ENCODE results near the gene IL23R. TPM values are rescaled to one million over a fixed set of nuclear protein-coding genes. Genes with fewer than 3 reads are reported as not detected.
A peak's percentile ranks its signal among the peaks of the same experiment; 100 is the strongest.

Gene IL23R
- total RNA-seq, 2 experiments from 2014 or later, result 0.08 to 0.14 TPM

DNA sequence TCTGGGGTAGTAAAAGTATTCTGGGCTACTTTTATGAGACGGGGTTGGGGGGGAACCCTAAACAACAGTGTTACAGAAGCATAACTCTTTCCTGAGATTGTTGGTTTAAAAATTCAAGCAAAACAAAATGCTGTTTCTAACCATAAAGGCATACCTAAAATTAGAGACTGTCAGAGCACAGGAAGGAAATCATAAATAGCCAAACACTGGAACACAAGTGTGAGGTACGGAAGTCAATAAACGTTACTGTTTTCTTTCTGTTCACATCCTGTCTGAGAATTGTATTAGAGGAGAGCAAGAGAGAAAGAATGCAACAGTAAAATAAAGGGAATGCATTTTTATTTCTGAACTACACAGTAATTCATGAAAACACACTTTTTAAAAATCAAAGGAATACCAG is 98.6 kb downstream of the IL23R start:
- peak overlapping the region; percentile 3 for H3K4me3 Mint-ChIP-seq
- Histone ChIP-seq H3K36me3 (ENCODE audit: insufficient read depth, low read length) (no peaks in the 10 kb centered on the region), H3K9me3 (ENCODE audit: control insufficient read depth in 1 of 2, insufficient read depth in 1 of 2, low read length in 2 of 2) (no peaks in the 10 kb centered on the region), H3K27me3 (ENCODE audit: control insufficient read depth in 1 of 2, insufficient read depth in 2 of 2, low read length in 2 of 2) (no peaks in the 10 kb centered on the region), H3K4me3 (ENCODE audit: low read length) (no peak overlapping the region), H3K4me1 (ENCODE audit: insufficient read depth, low read length) (peaks cover 8% of the 10 kb centered on the region), H3K27ac (ENCODE audit: low read depth in 1 of 2, low read length in 2 of 2) (no peak overlapping the region)
- H3K4me1 Mint-ChIP-seq (ENCODE audit: low read depth), result peaks cover 29% of the 10 kb centered on the region
- TF ChIP-seq, protein P1, sequence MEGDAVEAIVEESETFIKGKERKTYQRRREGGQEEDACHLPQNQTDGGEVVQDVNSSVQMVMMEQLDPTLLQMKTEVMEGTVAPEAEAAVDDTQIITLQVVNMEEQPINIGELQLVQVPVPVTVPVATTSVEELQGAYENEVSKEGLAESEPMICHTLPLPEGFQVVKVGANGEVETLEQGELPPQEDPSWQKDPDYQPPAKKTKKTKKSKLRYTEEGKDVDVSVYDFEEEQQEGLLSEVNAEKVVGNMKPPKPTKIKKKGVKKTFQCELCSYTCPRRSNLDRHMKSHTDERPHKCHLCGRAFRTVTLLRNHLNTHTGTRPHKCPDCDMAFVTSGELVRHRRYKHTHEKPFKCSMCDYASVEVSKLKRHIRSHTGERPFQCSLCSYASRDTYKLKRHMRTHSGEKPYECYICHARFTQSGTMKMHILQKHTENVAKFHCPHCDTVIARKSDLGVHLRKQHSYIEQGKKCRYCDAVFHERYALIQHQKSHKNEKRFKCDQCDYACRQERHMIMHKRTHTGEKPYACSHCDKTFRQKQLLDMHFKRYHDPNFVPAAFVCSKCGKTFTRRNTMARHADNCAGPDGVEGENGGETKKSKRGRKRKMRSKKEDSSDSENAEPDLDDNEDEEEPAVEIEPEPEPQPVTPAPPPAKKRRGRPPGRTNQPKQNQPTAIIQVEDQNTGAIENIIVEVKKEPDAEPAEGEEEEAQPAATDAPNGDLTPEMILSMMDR (IDR thresholded peaks at IDR 0.05), result no peak
- H3K9me3 Mint-ChIP-seq, result no peaks in the 10 kb centered on the region
- DNase-seq (peak in 2 of 14 experiments; percentile 4 to 46), ATAC-seq (ENCODE audit: poor library complexity) (no peak)
- intact Hi-C loops (cut with DNase I, micrococcal nuclease), result no loop called here
- no peaks in the 10 kb centered on the region for H3K27me3 Mint-ChIP-seq
- no peak overlapping the region for H3K27ac Mint-ChIP-seq
- CTCF ChIA-PET, result no interaction called here
- POLR2A ChIA-PET, result no interaction called here
- H3K36me3 Mint-ChIP-seq (ENCODE audit: low read depth), result no peaks in the 10 kb centered on the region

DNA sequence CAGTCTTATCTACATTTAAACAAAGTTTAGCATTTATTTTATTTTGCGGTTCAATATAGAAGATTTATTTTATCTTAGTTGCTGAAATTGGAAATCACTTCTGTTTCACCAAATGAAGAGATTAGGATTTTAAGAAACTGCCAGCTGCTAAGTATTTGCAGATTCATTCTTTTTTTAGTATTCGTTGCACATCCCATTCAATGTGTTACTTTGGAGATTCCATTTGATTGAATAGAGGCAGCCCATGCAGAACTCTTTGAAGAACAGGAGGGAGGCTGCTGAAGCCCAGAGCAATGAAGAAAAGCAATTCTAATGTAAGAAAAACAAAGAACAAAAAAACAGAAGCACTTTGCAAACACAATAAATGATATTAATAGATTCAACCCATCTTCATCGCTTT is 102.8 kb downstream of the IL23R start:
- Histone ChIP-seq H3K4me1 (ENCODE audit: insufficient read depth, low read length) (no peaks in the 10 kb centered on the region), H3K9me3 (ENCODE audit: control insufficient read depth in 1 of 2, insufficient read depth in 1 of 2, low read length in 2 of 2) (peaks cover 0 to 7% of the 10 kb centered on the region in 2 experiments), H3K36me3 (ENCODE audit: insufficient read depth, low read length) (no peaks in the 10 kb centered on the region), H3K27me3 (ENCODE audit: control insufficient read depth in 1 of 2, insufficient read depth in 2 of 2, low read length in 2 of 2) (no peaks in the 10 kb centered on the region), H3K4me3 (ENCODE audit: low read length) (no peak overlapping the region), H3K27ac (ENCODE audit: low read depth in 1 of 2, low read length in 2 of 2) (no peak overlapping the region)
- no peaks in the 10 kb centered on the region for H3K36me3 Mint-ChIP-seq (ENCODE audit: low read depth)
- ATAC-seq (ENCODE audit: poor library complexity), result no peak
- no peaks in the 10 kb centered on the region for H3K9me3 Mint-ChIP-seq
- CTCF ChIA-PET, result no interaction called here
- POLR2A ChIA-PET, result no interaction called here
- H3K27me3 Mint-ChIP-seq, result no peaks in the 10 kb centered on the region
- TF ChIP-seq, protein P1 (IDR thresholded peaks at IDR 0.05), result no peak
- H3K4me1 Mint-ChIP-seq (ENCODE audit: low read depth), result peaks cover 10% of the 10 kb centered on the region
- H3K4me3 Mint-ChIP-seq, result no peak overlapping the region
- DNase-seq, result no peak
- intact Hi-C loops (cut with DNase I, micrococcal nuclease), result no loop called here
- H3K27ac Mint-ChIP-seq, result no peak overlapping the region

DNA sequence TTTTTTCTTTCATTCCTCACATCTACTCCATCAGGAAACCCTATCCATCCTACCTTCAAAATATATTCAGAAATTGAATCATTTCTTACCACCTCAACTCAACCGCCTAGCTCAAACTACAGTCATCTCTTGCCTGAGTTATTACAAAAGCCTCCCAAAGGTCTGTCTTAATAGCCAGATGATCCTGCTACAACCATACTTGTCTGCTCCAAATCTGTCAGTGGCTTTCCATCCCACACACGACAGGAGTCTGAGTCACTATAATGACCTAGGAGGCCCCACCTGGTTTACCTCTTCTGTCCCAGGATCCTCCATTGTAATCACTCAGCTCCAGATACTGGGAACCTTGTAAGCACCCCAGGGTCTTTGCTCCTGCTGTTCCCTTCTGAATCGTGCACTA is 104.3 kb downstream of the IL23R start:
- intact Hi-C loops (cut with DNase I, micrococcal nuclease), result no loop called here
- H3K36me3 Mint-ChIP-seq (ENCODE audit: low read depth), result no peaks in the 10 kb centered on the region
- no peaks in the 10 kb centered on the region for H3K4me1 Mint-ChIP-seq (ENCODE audit: low read depth)
- no peak for DNase-seq
- Histone ChIP-seq H3K27ac (ENCODE audit: low read depth in 1 of 2, low read length in 2 of 2) (no peak overlapping the region), H3K4me3 (ENCODE audit: low read length) (no peak overlapping the region), H3K27me3 (ENCODE audit: control insufficient read depth in 1 of 2, insufficient read depth in 2 of 2, low read length in 2 of 2) (no peaks in the 10 kb centered on the region), H3K4me1 (ENCODE audit: insufficient read depth, low read length) (no peaks in the 10 kb centered on the region), H3K36me3 (ENCODE audit: insufficient read depth, low read length) (no peaks in the 10 kb centered on the region), H3K9me3 (ENCODE audit: control insufficient read depth in 1 of 2, insufficient read depth in 1 of 2, low read length in 2 of 2) (peaks cover 0 to 7% of the 10 kb centered on the region in 2 experiments)
- no peak overlapping the region for H3K4me3 Mint-ChIP-seq
- POLR2A ChIA-PET, result no interaction called here
- CTCF ChIA-PET, result no interaction called here
- no peak overlapping the region for H3K27ac Mint-ChIP-seq
- ATAC-seq (ENCODE audit: poor library complexity), result no peak
- no peaks in the 10 kb centered on the region for H3K27me3 Mint-ChIP-seq
- no peaks in the 10 kb centered on the region for H3K9me3 Mint-ChIP-seq
- TF ChIP-seq, protein P1 (IDR thresholded peaks at IDR 0.05), result no peak
